Measurements from ENCODE around the gene TRMT1. TPM values are rescaled to one million over a fixed set of nuclear protein-coding genes. Genes with fewer than 3 reads are reported as not detected.

The TRMT1 gene
- total RNA-seq, 1 donor from 2014 or later = 54.2 TPM

DNA sequence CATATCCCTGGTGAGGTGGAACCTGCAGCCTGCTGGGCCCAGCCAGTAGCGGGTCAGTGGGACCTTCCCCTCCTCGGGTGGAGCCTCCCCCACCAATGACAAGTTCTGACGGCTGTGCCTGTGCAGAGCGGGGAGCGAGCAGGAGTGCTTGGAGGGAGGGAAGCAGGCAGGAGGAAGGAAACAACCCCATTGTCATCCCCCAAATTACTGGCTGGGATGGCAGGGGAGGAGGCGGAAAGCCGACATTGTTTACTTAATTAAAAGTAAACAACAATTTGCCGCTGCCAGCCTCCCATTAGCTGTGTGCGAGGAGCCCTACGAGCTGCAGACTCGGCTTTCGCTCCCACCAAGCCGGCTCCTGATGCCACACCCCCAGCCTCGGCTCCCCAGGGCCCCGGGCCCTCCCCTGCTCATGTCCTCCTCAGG is 59.4 kb downstream of the TRMT1 start:
- peaks cover 12% of the 10 kb centered on the region for H3K27me3 Mint-ChIP-seq (ENCODE audit: unreplicated experiment)
- H3K36me3 Mint-ChIP-seq (ENCODE audit: low read depth, unreplicated experiment) = peaks cover 5% of the 10 kb centered on the region
- no peak overlapping the region for H3K27ac Mint-ChIP-seq (ENCODE audit: unreplicated experiment)
- TF ChIP-seq, protein P1, sequence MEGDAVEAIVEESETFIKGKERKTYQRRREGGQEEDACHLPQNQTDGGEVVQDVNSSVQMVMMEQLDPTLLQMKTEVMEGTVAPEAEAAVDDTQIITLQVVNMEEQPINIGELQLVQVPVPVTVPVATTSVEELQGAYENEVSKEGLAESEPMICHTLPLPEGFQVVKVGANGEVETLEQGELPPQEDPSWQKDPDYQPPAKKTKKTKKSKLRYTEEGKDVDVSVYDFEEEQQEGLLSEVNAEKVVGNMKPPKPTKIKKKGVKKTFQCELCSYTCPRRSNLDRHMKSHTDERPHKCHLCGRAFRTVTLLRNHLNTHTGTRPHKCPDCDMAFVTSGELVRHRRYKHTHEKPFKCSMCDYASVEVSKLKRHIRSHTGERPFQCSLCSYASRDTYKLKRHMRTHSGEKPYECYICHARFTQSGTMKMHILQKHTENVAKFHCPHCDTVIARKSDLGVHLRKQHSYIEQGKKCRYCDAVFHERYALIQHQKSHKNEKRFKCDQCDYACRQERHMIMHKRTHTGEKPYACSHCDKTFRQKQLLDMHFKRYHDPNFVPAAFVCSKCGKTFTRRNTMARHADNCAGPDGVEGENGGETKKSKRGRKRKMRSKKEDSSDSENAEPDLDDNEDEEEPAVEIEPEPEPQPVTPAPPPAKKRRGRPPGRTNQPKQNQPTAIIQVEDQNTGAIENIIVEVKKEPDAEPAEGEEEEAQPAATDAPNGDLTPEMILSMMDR (IDR thresholded peaks at IDR 0.05; ENCODE audit: unreplicated experiment) = no peak
- peaks cover 64% of the 10 kb centered on the region for H3K4me1 Mint-ChIP-seq (ENCODE audit: unreplicated experiment)
- H3K9me3 Mint-ChIP-seq (ENCODE audit: unreplicated experiment) = no peaks in the 10 kb centered on the region
- peak overlapping the region; percentile 23 for H3K4me3 Mint-ChIP-seq (ENCODE audit: unreplicated experiment)
- no peak for DNase-seq (ENCODE audit: low spot score)

DNA sequence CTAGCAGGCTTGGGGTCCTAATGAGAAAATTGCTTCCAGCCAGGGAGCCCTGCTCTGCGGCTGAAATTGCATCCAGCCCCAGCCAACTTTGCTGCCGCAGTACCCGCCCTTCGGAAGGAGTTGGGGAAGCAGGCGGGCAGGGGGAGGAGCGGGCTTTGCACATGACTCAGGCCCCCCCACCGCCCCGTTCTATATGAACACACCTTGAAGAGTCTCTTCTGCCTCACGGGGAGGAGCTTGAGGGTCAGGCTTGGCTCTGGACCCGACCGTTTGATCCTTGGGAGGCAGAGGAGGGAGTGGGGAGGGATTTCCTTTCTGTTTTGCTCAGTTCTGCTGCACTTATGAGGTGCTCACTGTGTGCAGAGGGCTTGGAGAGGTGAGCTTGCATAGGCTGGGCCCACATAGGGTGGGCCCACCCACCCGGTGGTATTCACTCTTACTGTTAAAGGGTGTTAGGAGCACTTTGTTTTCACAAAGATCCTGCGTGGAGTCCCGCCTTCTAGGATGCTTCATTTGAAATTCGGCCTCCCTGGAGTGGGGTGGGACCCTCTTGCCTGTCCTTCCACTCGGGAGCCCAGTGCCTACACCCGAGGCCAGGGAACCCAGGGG is 60.4 kb downstream of the TRMT1 start:
- H3K27me3 Mint-ChIP-seq (ENCODE audit: unreplicated experiment) = peaks cover 12% of the 10 kb centered on the region
- H3K9me3 Mint-ChIP-seq (ENCODE audit: unreplicated experiment) = no peaks in the 10 kb centered on the region
- no peak overlapping the region for H3K4me3 Mint-ChIP-seq (ENCODE audit: unreplicated experiment)
- TF ChIP-seq, protein P1 (IDR thresholded peaks at IDR 0.05; ENCODE audit: unreplicated experiment) = no peak
- H3K27ac Mint-ChIP-seq (ENCODE audit: unreplicated experiment) = no peak overlapping the region
- H3K36me3 Mint-ChIP-seq (ENCODE audit: low read depth, unreplicated experiment) = peaks cover 5% of the 10 kb centered on the region
- no peak for DNase-seq (ENCODE audit: low spot score)
- H3K4me1 Mint-ChIP-seq (ENCODE audit: unreplicated experiment) = peaks cover 65% of the 10 kb centered on the region

DNA sequence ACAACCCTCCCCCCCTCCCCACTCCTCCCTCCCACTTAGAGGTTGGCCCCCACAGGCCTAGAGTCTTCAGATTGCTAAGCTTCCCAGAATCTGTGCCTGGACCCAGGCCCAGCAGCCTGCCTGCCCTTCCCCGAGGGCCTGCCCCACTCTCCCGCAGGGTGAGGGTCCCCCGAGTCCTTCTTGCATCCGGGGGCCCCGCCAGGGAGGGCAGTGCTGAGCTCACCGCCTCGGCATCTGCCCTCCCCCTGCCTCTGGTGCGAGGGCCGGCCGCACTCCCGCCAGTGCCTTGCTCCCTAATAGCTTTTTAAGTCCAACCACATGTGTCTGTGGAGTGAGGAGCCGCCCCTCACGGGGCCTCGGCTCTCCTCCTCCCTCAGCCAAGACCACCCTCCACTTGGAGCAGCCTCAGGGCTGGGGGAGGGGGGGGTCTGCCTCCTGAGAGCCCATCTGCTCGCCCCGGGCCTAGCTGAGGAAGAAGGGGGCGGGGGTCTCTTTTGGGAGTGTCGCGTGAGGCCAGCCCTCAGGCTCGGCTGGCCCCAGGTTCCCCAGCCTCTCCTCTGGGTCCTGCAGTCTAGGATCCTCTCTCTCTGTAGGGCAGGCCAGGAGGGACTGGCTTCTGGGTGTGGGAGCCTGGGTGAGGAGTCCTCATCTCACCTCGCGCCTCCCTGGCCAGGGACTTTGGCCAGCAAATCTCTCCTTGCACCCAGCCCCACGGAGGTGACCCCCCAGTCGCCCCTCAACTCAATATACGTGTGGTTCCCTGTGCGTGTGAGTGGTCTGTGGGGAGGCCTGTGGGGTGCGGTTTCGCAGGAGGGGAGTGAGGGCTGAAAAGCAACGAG is 61.1 kb downstream of the TRMT1 start:
- TF ChIP-seq, protein P1 (IDR thresholded peaks at IDR 0.05; ENCODE audit: unreplicated experiment) = no peak
- peaks cover 5% of the 10 kb centered on the region for H3K36me3 Mint-ChIP-seq (ENCODE audit: low read depth, unreplicated experiment)
- no peak for DNase-seq (ENCODE audit: low spot score)
- H3K4me1 Mint-ChIP-seq (ENCODE audit: unreplicated experiment) = peaks cover 68% of the 10 kb centered on the region
- H3K4me3 Mint-ChIP-seq (ENCODE audit: unreplicated experiment) = no peak overlapping the region
- H3K27me3 Mint-ChIP-seq (ENCODE audit: unreplicated experiment) = peaks cover 12% of the 10 kb centered on the region
- no peaks in the 10 kb centered on the region for H3K9me3 Mint-ChIP-seq (ENCODE audit: unreplicated experiment)
- no peak overlapping the region for H3K27ac Mint-ChIP-seq (ENCODE audit: unreplicated experiment)

Other genes with a start within 250 kb of the TRMT1 start
- gene DNASE2, start 235.3 kb downstream of the TRMT1 start, total RNA-seq (ENCODE audit: unreplicated experiment) = 12.2 TPM
- 0.54 TPM for gene KLF1, start 229.5 kb downstream of the TRMT1 start, total RNA-seq (ENCODE audit: unreplicated experiment)
- 20.0 TPM for gene GCDH, start 225.6 kb downstream of the TRMT1 start, total RNA-seq (ENCODE audit: unreplicated experiment)
- gene SYCE2, start 197.4 kb downstream of the TRMT1 start, total RNA-seq (ENCODE audit: unreplicated experiment) = not detected
- gene FARSA, start 183.0 kb downstream of the TRMT1 start, total RNA-seq (ENCODE audit: unreplicated experiment) = 45.8 TPM
- gene CALR, start 178.1 kb downstream of the TRMT1 start, total RNA-seq (ENCODE audit: unreplicated experiment) = 963 TPM
- 44.7 TPM for gene RAD23A, start 170.9 kb downstream of the TRMT1 start, total RNA-seq (ENCODE audit: unreplicated experiment)
- 20.8 TPM for gene GADD45GIP1, start 159.5 kb downstream of the TRMT1 start, total RNA-seq (ENCODE audit: unreplicated experiment)
- 0.69 TPM for gene DAND5, start 147.2 kb downstream of the TRMT1 start, total RNA-seq (ENCODE audit: unreplicated experiment)
- 9.9 TPM for gene NFIX, start 121.3 kb downstream of the TRMT1 start, total RNA-seq (ENCODE audit: unreplicated experiment)
- gene LYL1, start 13.9 kb downstream of the TRMT1 start, total RNA-seq (ENCODE audit: unreplicated experiment) = 68.6 TPM
- gene NACC1, start 1.5 kb upstream of the TRMT1 start, total RNA-seq (ENCODE audit: unreplicated experiment) = 112 TPM
- gene STX10, start 33.6 kb upstream of the TRMT1 start, total RNA-seq (ENCODE audit: unreplicated experiment) = 31.8 TPM
- gene IER2, start 33.7 kb upstream of the TRMT1 start, total RNA-seq (ENCODE audit: unreplicated experiment) = 115 TPM

Measured in endothelial cell (in vitro differentiated cells).